WTC11 (cell line): ENCODE measurements around the gene TRIM65. TPM values are rescaled to one million over a fixed set of nuclear protein-coding genes. Genes with fewer than 3 reads are reported as not detected.

Experiments
- ATAC-seq: fragments of 200-7000 bp; cut with Tn5 transposase; 2 replicates; pipeline ENCODE4 v1.10.0; 2021; ENCODE audit warnings: mild to moderate bottlenecking, moderate library complexity
- CTCF ChIA-PET: fragments of 300-600 bp; sonication (Branson Sonifier 250); formaldehyde crosslinking; loops from one replicate; lab custom pipeline; 2021; ENCODE audit warnings: antibody characterized with exemption; lab: Charles Lee
- POLR2A ChIA-PET: fragments of 350-600 bp; sonication (Branson Sonifier 250); formaldehyde crosslinking; loops from one replicate; lab custom pipeline; 2021; ENCODE audit warnings: antibody characterized with exemption; lab: Charles Lee
- DNase-seq: peaks from one replicate; pipeline ENCODE4 v3.0.0; 2021; ENCODE audit warnings: low spot score
- H3K27ac Mint-ChIP-seq: 2 replicates; pipeline ENCODE4 v1.8.0; 2021; ENCODE audit warnings: mixed read lengths
- H3K27me3 Mint-ChIP-seq: 2 replicates; pipeline ENCODE4 v1.8.0; 2021; ENCODE audit warnings: low read depth, mild to moderate bottlenecking, moderate library complexity, mixed read lengths
- H3K36me3 Mint-ChIP-seq: 2 replicates; pipeline ENCODE4 v1.8.0; 2021; ENCODE audit warnings: mixed read lengths
- H3K4me1 Mint-ChIP-seq: 2 replicates; pipeline ENCODE4 v1.8.0; 2022; ENCODE audit warnings: mixed read lengths
- H3K4me3 Mint-ChIP-seq: 2 replicates; pipeline ENCODE4 v1.8.0; 2021; ENCODE audit warnings: mild to moderate bottlenecking, moderate library complexity, mixed read lengths
- H3K9me3 Mint-ChIP-seq: 2 replicates; pipeline ENCODE4 v1.8.0; 2021; ENCODE audit warnings: mixed read lengths
- AR ChIP-seq: fragments of 250-450 bp; sonication (Bioruptor Pico); IDR thresholded peaks from 2 replicates; pipeline ENCODE4 v1.9.0; 2021; ENCODE audit warnings: mild to moderate bottlenecking
- ATF6 ChIP-seq: sonication (generic); formaldehyde crosslinking; IDR thresholded peaks from 2 replicates; pipeline ENCODE4 v1.8.1; 2023; ENCODE audit warnings: mild to moderate bottlenecking, missing genetic modification reagents
- EMX1 ChIP-seq: fragments of 250-450 bp; sonication (Bioruptor Pico); IDR thresholded peaks from 2 replicates; pipeline ENCODE4 v1.8.0; 2021; ENCODE audit warnings: mild to moderate bottlenecking
- ETV6 ChIP-seq: sonication (generic); formaldehyde crosslinking; IDR thresholded peaks from 2 replicates; pipeline ENCODE4 v1.8.1; 2022; ENCODE audit warnings: mild to moderate bottlenecking, missing genetic modification reagents
- FOXJ3 ChIP-seq: sonication (generic); formaldehyde crosslinking; IDR thresholded peaks from 2 replicates; pipeline ENCODE4 v1.9.0; 2021; ENCODE audit warnings: missing genetic modification reagents, mild to moderate bottlenecking, borderline replicate concordance
- FOXP1 ChIP-seq: sonication (generic); formaldehyde crosslinking; IDR thresholded peaks from 2 replicates; pipeline ENCODE4 v1.8.0; 2022; ENCODE audit warnings: missing genetic modification reagents, mild to moderate bottlenecking, moderate library complexity, borderline replicate concordance
- HMGA2 ChIP-seq: fragments of 250-450 bp; sonication (Bioruptor Pico); IDR thresholded peaks from 2 replicates; pipeline ENCODE4 v1.4.0; 2021; ENCODE audit warnings: mild to moderate bottlenecking, moderate library complexity
- JAZF1 ChIP-seq: fragments of 250-450 bp; sonication (Bioruptor Pico); IDR thresholded peaks from 2 replicates; pipeline ENCODE4 v1.9.0; 2021; ENCODE audit warnings: moderate library complexity, mild to moderate bottlenecking, inconsistent platforms
- KAT7 ChIP-seq: sonication (generic); formaldehyde crosslinking; IDR thresholded peaks from 2 replicates; pipeline ENCODE4 v1.8.1; 2023; ENCODE audit warnings: missing genetic modification reagents, mild to moderate bottlenecking, borderline replicate concordance
- NFYB ChIP-seq: sonication (generic); formaldehyde crosslinking; conservative IDR thresholded peaks from 2 replicates; pipeline ENCODE4 v1.8.0; 2022; ENCODE audit warnings: low read depth, missing genetic modification reagents
- SP1 ChIP-seq: sonication (generic); formaldehyde crosslinking; conservative IDR thresholded peaks from 2 replicates; pipeline ENCODE4 v1.8.1; 2022; ENCODE audit warnings: missing genetic modification reagents
- STAT6 ChIP-seq: sonication (generic); formaldehyde crosslinking; conservative IDR thresholded peaks from 2 replicates; pipeline ENCODE4 v1.8.1; 2023; ENCODE audit warnings: mild to moderate bottlenecking, low read depth, missing genetic modification reagents, moderate library complexity
- TCF7 ChIP-seq: sonication (generic); formaldehyde crosslinking; IDR thresholded peaks from 2 replicates; pipeline ENCODE4 v1.8.0; 2022; ENCODE audit warnings: mild to moderate bottlenecking, low read depth, missing genetic modification reagents, moderate library complexity
- TEAD4 ChIP-seq: sonication (generic); formaldehyde crosslinking; IDR thresholded peaks from 2 replicates; pipeline ENCODE4 v1.8.0; 2022; ENCODE audit warnings: mild to moderate bottlenecking, missing genetic modification reagents
- USF2 ChIP-seq: sonication (generic); formaldehyde crosslinking; IDR thresholded peaks from 2 replicates; pipeline ENCODE4 v1.8.1; 2023; ENCODE audit warnings: mild to moderate bottlenecking, missing genetic modification reagents, moderate library complexity
- ZMAT4 ChIP-seq: fragments of 250-450 bp; sonication (Bioruptor Pico); IDR thresholded peaks from 2 replicates; pipeline ENCODE4 v1.9.0; 2021; ENCODE audit warnings: mild to moderate bottlenecking
- ZNF396 ChIP-seq: fragments of 250-450 bp; sonication (Bioruptor Pico); IDR thresholded peaks from 2 replicates; pipeline ENCODE4 v1.8.0; 2021; ENCODE audit warnings: mild to moderate bottlenecking, moderate library complexity, borderline replicate concordance
- total RNA-seq: library from RNA; stranded (reverse); gene quantifications from 3 replicates; pipeline ENCODE4 v1.2.3, GENCODE V29; 2021
- TF ChIP-seq, protein P1 (sequence below): sonication (generic); formaldehyde crosslinking; IDR thresholded peaks from 2 replicates; pipeline ENCODE4 v1.8.0; 2022; ENCODE audit warnings: mild to moderate bottlenecking, missing genetic modification reagents
- TF ChIP-seq, protein P2 (sequence below): sonication (generic); formaldehyde crosslinking; IDR thresholded peaks from 2 replicates; pipeline ENCODE4 v1.8.1; 2023; ENCODE audit warnings: mild to moderate bottlenecking, missing genetic modification reagents

Gene TRIM65
- total RNA-seq, 1 experiment from 2014 or later, result 56.4 TPM

GRCh38 chr17:75945211-75945610 lies 48.5 kb upstream of the TRIM65 start (continued):
- TF ChIP-seq STAT6 (CRISPR knock-in tag), result no peak

- ChIA-PET CTCF (no interaction called here), POLR2A (interaction anchor here (0.6 kb wide), 1 partner anchor 1304 kb away, joined by 6 read pairs; no protein-coding TSS in a partner anchor)
Observed at GRCh38 chr17:75943491-75943890, 46.7 kb upstream of the TRIM65 start.

GRCh38 chr17:75942473-75942872 lies 45.7 kb upstream of the TRIM65 start:
- Mint-ChIP-seq H3K4me1 (peaks cover 27% of the 10 kb centered on the region), H3K27me3 (no peaks in the 10 kb centered on the region), H3K27ac (peak overlapping the region; percentile 64), H3K9me3 (no peaks in the 10 kb centered on the region), H3K36me3 (peaks cover 14% of the 10 kb centered on the region), H3K4me3 (no peak overlapping the region)
- POLR2A ChIA-PET, result no interaction called here
- CTCF ChIA-PET, result interaction anchor here (0.7 kb wide), 1 partner anchor 955 kb away, joined by 5 read pairs; the partner anchor contains the start of gene CDR2L
- DNase-seq, result no peak
- no peak for ATAC-seq
- TF ChIP-seq ZMAT4 (CRISPR knock-in tag), result no peak
- TF ChIP-seq TEAD4 (CRISPR knock-in tag), result no peak
- no peak for TF ChIP-seq EMX1 (CRISPR knock-in tag)
- no peak for TF ChIP-seq HMGA2 (CRISPR knock-in tag)
- TF ChIP-seq ZNF396, result no peak
- TF ChIP-seq ATF6 (CRISPR knock-in tag), result no peak
- no peak for TF ChIP-seq FOXJ3 (CRISPR knock-in tag)
- no peak for TF ChIP-seq SP1
- TF ChIP-seq, protein P1, sequence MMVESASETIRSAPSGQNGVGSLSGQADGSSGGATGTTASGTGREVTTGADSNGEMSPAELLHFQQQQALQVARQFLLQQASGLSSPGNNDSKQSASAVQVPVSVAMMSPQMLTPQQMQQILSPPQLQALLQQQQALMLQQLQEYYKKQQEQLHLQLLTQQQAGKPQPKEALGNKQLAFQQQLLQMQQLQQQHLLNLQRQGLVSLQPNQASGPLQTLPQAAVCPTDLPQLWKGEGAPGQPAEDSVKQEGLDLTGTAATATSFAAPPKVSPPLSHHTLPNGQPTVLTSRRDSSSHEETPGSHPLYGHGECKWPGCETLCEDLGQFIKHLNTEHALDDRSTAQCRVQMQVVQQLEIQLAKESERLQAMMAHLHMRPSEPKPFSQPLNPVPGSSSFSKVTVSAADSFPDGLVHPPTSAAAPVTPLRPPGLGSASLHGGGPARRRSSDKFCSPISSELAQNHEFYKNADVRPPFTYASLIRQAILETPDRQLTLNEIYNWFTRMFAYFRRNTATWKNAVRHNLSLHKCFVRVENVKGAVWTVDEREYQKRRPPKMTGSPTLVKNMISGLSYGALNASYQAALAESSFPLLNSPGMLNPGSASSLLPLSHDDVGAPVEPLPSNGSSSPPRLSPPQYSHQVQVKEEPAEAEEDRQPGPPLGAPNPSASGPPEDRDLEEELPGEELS (CRISPR knock-in tag), result no peak

More at GRCh38 chr17:75943491-75943890, 46.7 kb upstream of the TRIM65 start:
- peak overlapping the region; percentile 23; the same call in 1 of the 2 replicates for H3K27ac Mint-ChIP-seq
- peaks cover 20% of the 10 kb centered on the region for H3K36me3 Mint-ChIP-seq
- no peaks in the 10 kb centered on the region for H3K27me3 Mint-ChIP-seq
- no peak overlapping the region for H3K4me3 Mint-ChIP-seq
- peaks cover 27% of the 10 kb centered on the region for H3K4me1 Mint-ChIP-seq
- TF ChIP-seq ETV6 (CRISPR knock-in tag) (no peak), ZNF396 (no peak), EMX1 (CRISPR knock-in tag) (no peak), FOXP1 (CRISPR knock-in tag) (no peak), NFYB (CRISPR knock-in tag) (no peak), USF2 (no peak), KAT7 (CRISPR knock-in tag) (no peak), JAZF1 (CRISPR knock-in tag) (no peak), AR (no peak), TCF7 (no peak)
- TF ChIP-seq, protein P2, sequence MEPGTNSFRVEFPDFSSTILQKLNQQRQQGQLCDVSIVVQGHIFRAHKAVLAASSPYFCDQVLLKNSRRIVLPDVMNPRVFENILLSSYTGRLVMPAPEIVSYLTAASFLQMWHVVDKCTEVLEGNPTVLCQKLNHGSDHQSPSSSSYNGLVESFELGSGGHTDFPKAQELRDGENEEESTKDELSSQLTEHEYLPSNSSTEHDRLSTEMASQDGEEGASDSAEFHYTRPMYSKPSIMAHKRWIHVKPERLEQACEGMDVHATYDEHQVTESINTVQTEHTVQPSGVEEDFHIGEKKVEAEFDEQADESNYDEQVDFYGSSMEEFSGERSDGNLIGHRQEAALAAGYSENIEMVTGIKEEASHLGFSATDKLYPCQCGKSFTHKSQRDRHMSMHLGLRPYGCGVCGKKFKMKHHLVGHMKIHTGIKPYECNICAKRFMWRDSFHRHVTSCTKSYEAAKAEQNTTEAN (CRISPR knock-in tag), result no peak
- H3K9me3 Mint-ChIP-seq, result no peaks in the 10 kb centered on the region
- no peak for DNase-seq
- ATAC-seq, result no peak
